GM10248 (cell line): Measurements from ENCODE around the gene KANSL1.

Source experiments
- CTCF ChIA-PET: fragments of 300-600 bp; sonication (Branson Sonifier 250); formaldehyde crosslinking; extraction: SDS; loops from one replicate; lab custom pipeline; 2021; ENCODE audit warnings: antibody characterized with exemption; lab: Yijun Ruan, JAX
- POLR2A ChIA-PET: fragments of 350-650 bp; sonication (Branson Sonifier 250); formaldehyde crosslinking; extraction: SDS; loops from one replicate; lab custom pipeline; 2020; ENCODE audit warnings: antibody characterized with exemption; lab: Yijun Ruan, JAX
- DNase-seq: peaks from one replicate; pipeline ENCODE4 v3.0.0; 2012; ENCODE audit errors: extremely low spot score
- TF ChIP-seq, protein P1 (sequence below): IDR thresholded peaks from 2 replicates; pipeline ENCODE4 v1.5.1; 2012; ENCODE audit warnings: mild to moderate bottlenecking, low read depth; ENCODE audit errors: extremely low read depth, missing control alignments, control extremely low read depth

KANSL1 gene

GRCh38 chr17:46013127-46013501 lies 180.1 kb downstream of the KANSL1 start:
- TF ChIP-seq, protein P1, sequence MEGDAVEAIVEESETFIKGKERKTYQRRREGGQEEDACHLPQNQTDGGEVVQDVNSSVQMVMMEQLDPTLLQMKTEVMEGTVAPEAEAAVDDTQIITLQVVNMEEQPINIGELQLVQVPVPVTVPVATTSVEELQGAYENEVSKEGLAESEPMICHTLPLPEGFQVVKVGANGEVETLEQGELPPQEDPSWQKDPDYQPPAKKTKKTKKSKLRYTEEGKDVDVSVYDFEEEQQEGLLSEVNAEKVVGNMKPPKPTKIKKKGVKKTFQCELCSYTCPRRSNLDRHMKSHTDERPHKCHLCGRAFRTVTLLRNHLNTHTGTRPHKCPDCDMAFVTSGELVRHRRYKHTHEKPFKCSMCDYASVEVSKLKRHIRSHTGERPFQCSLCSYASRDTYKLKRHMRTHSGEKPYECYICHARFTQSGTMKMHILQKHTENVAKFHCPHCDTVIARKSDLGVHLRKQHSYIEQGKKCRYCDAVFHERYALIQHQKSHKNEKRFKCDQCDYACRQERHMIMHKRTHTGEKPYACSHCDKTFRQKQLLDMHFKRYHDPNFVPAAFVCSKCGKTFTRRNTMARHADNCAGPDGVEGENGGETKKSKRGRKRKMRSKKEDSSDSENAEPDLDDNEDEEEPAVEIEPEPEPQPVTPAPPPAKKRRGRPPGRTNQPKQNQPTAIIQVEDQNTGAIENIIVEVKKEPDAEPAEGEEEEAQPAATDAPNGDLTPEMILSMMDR = no peak
- CTCF ChIA-PET = interaction anchor here (0.8 to 2.3 kb wide), 6 partner anchors 9 to 274 kb away, joined by 3 to 11 read pairs (median 4); no protein-coding TSS in a partner anchor
- POLR2A ChIA-PET = no interaction called here
- DNase-seq = no peak

- no peak for DNase-seq
- TF ChIP-seq, protein P1 = no peak
- ChIA-PET CTCF (interaction anchor here (1.2 to 2.3 kb wide), 6 partner anchors 9 to 274 kb away, joined by 3 to 11 read pairs (median 5); no protein-coding TSS in a partner anchor), POLR2A (no interaction called here)
These were observed 180.6 kb downstream of the KANSL1 start for GRCh38 chr17:46012506-46013079.

- TF ChIP-seq, protein P1 = no peak
- ChIA-PET POLR2A (interaction anchor here (0.6 kb wide), 1 partner anchor 14 kb away, joined by 4 read pairs; no protein-coding TSS in a partner anchor), CTCF (interaction anchor here (1.2 to 1.7 kb wide), 2 partner anchors 9 to 12 kb away, joined by 3 to 6 read pairs; no protein-coding TSS in a partner anchor)
- DNase-seq = no peak
These were observed 181.3 kb downstream of the KANSL1 start for GRCh38 chr17:46011711-46012505.

- ChIA-PET POLR2A (no interaction called here), CTCF (interaction anchor here (1.1 to 1.7 kb wide), 2 partner anchors 8 to 9 kb away, joined by 4 to 6 read pairs; no protein-coding TSS in a partner anchor)
- TF ChIP-seq, protein P1 = no peak
- DNase-seq = no peak
These were observed 182.5 kb downstream of the KANSL1 start for GRCh38 chr17:46010597-46011186.

GRCh38 chr17:46009681-46010596 lies 183.3 kb downstream of the KANSL1 start:
- POLR2A ChIA-PET = no interaction called here
- TF ChIP-seq, protein P1 = no peak
- CTCF ChIA-PET = interaction anchor here (1.1 kb wide), 1 partner anchor 8 kb away, joined by 4 read pairs; no protein-coding TSS in a partner anchor
- DNase-seq = no peak
